ENCODE data around the gene INHA.

The INHA gene

DNA sequence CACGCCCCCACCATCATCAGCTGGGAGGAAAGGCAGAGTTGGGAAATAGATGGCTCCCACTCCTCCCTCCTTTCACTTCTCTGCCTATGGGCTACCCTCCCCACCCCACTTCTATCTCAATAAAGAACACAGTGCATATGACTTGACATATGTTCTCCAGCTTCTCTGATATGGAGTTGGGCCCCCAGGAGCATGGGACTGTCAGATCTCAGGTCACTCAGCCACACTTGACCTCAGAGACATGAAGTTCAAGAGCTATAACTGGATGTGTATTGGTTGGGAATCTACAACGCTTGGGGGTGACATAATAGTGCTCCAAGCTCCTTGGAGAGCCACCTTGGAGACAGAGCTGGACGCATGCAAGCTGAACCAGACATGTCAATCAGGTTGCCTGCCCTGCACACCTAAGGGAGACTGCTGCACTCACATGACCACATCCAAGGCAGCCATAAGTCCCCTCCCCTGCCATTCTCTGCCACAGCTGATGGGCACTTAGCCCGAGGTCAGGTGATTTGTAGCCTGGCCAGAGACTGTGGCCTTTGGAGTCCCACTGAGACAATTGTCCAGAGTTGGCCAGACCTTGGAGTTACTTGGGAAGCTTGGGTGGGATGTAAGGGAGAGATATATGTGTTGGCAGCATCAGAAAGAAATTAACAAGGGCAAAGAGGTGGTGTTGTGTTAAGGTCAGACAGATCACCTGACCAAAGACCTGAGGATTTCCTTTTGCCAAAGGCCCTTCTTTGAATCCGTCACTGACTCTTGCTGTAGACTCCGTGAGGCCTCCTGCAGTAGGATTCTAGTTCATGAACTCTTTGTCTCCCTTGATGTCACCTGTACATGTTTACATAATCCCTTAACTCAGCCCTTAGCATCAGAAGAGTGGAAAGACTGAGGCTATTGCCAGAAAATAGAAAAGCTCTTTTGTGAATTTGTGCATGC, 3.7 kb downstream of the INHA start:
- H3K27ac ChIP-seq, result no peak overlapping the region
- H3K4me1 ChIP-seq (ENCODE audit: control insufficient read depth in 1 of 2, insufficient read depth in 1 of 2, low read depth in 1 of 2, low read length in 1 of 2), result peaks cover 0 to 7% of the 10 kb centered on the region in 2 experiments
- peaks cover 64% of the 10 kb centered on the region for H3K27me3 ChIP-seq
- H3K9me3 ChIP-seq, result no peaks in the 10 kb centered on the region
- H3K4me3 ChIP-seq (ENCODE audit: low read depth in 1 of 2, low read length in 1 of 2), result no peak overlapping the region
- TF ChIP-seq, protein P1, sequence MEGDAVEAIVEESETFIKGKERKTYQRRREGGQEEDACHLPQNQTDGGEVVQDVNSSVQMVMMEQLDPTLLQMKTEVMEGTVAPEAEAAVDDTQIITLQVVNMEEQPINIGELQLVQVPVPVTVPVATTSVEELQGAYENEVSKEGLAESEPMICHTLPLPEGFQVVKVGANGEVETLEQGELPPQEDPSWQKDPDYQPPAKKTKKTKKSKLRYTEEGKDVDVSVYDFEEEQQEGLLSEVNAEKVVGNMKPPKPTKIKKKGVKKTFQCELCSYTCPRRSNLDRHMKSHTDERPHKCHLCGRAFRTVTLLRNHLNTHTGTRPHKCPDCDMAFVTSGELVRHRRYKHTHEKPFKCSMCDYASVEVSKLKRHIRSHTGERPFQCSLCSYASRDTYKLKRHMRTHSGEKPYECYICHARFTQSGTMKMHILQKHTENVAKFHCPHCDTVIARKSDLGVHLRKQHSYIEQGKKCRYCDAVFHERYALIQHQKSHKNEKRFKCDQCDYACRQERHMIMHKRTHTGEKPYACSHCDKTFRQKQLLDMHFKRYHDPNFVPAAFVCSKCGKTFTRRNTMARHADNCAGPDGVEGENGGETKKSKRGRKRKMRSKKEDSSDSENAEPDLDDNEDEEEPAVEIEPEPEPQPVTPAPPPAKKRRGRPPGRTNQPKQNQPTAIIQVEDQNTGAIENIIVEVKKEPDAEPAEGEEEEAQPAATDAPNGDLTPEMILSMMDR (IDR thresholded peaks at IDR 0.05), result no peak
- no peaks in the 10 kb centered on the region for H3K36me3 ChIP-seq

GRCh38 chr2:219576505-219577388, 4.6 kb downstream of the INHA start:
- Histone ChIP-seq H3K4me1 (ENCODE audit: control insufficient read depth in 1 of 2, insufficient read depth in 1 of 2, low read depth in 1 of 2, low read length in 1 of 2) (no peaks in the 10 kb centered on the region), H3K27ac (no peak overlapping the region), H3K27me3 (peaks cover 54% of the 10 kb centered on the region), H3K36me3 (no peaks in the 10 kb centered on the region), H3K9me3 (no peaks in the 10 kb centered on the region), H3K4me3 (ENCODE audit: low read depth in 1 of 2, low read length in 1 of 2) (no peak overlapping the region)
- TF ChIP-seq, protein P1 (IDR thresholded peaks at IDR 0.05), result no peak

- H3K9me3 ChIP-seq, result no peaks in the 10 kb centered on the region
- H3K27me3 ChIP-seq, result peaks cover 32% of the 10 kb centered on the region
- H3K4me3 ChIP-seq (ENCODE audit: low read depth in 1 of 2, low read length in 1 of 2), result no peak overlapping the region
- TF ChIP-seq, protein P1 (IDR thresholded peaks at IDR 0.05), result no peak
- no peaks in the 10 kb centered on the region for H3K36me3 ChIP-seq
- no peaks in the 10 kb centered on the region for H3K4me1 ChIP-seq (ENCODE audit: control insufficient read depth in 1 of 2, insufficient read depth in 1 of 2, low read depth in 1 of 2, low read length in 1 of 2)
- H3K27ac ChIP-seq, result no peak overlapping the region
These were observed 6.9 kb downstream of the INHA start for GRCh38 chr2:219578811-219579613.

DNA sequence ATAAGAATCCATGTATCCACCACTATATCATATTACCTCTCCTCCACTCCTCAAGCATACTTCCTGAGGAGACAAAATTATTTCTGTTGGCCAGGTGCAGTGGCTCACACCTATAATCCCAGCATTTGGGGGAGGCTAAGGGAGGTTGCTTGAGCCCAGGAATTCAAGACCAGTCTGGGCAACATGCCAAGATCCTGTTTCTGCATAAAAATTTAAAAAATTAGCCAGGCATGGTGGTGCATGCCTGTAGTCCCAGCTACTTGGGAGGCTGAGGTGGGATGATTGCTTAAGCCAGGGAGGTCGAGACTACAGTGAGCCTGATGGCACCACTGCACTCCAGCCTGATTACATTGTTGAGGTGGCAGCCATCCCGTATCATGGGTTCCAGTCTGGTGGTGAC, 9.2 kb downstream of the INHA start:
- TF ChIP-seq, protein P1 (IDR thresholded peaks at IDR 0.05), result no peak
- Histone ChIP-seq H3K4me3 (ENCODE audit: low read depth in 1 of 2, low read length in 1 of 2) (no peak overlapping the region), H3K9me3 (no peaks in the 10 kb centered on the region), H3K27me3 (peaks cover 15% of the 10 kb centered on the region), H3K27ac (no peak overlapping the region), H3K36me3 (no peaks in the 10 kb centered on the region), H3K4me1 (ENCODE audit: control insufficient read depth in 1 of 2, insufficient read depth in 1 of 2, low read depth in 1 of 2, low read length in 1 of 2) (no peaks in the 10 kb centered on the region)

DNA sequence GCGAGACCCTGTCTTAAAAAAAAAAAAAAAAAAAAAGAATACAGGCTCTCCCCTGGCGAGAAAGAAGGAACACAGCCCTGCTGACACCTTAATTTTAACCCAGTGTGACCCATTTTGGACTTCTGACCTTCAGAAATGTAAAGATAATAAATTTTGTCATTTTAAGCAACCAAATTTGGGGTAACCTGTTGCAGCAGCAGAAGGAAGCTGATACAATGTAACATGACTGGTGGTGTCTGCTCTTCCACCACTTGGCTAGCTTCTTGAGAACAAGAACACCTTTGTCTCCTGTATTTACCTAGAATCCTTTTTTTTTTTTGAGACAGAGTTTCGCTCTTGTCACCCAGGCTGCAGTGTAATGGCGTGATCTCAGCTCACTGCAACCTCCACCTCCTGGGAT, 19.0 kb downstream of the INHA start:
- no peaks in the 10 kb centered on the region for H3K36me3 ChIP-seq
- no peaks in the 10 kb centered on the region for H3K9me3 ChIP-seq
- no peak overlapping the region for H3K4me3 ChIP-seq (ENCODE audit: low read depth in 1 of 2, low read length in 1 of 2)
- H3K27me3 ChIP-seq, result peaks cover 9% of the 10 kb centered on the region
- no peaks in the 10 kb centered on the region for H3K4me1 ChIP-seq (ENCODE audit: control insufficient read depth in 1 of 2, insufficient read depth in 1 of 2, low read depth in 1 of 2, low read length in 1 of 2)
- H3K27ac ChIP-seq, result no peak overlapping the region
- TF ChIP-seq, protein P1 (IDR thresholded peaks at IDR 0.05), result no peak
